Hepatocyte (in vitro differentiated cells): Measurements from ENCODE around the gene RPL4.

Source experiments
- EZH2phosphoT487 ChIP-seq: fragments of 200-600 bp; sonication (generic); IDR thresholded peaks from one replicate; pipeline ENCODE4 v1.6.1; 2018; ENCODE audit warnings: antibody characterized with exemption, mild to moderate bottlenecking, low read depth, moderate library complexity; ENCODE audit not compliant: unreplicated experiment, severe bottlenecking
- TF ChIP-seq, protein P1 (sequence below): fragments of 200-600 bp; sonication (generic); IDR thresholded peaks from 2 replicates; pipeline ENCODE4 v1.5.1; 2016; ENCODE audit warnings: antibody characterized with exemption, mild to moderate bottlenecking; ENCODE audit not compliant: poor library complexity

DNA sequence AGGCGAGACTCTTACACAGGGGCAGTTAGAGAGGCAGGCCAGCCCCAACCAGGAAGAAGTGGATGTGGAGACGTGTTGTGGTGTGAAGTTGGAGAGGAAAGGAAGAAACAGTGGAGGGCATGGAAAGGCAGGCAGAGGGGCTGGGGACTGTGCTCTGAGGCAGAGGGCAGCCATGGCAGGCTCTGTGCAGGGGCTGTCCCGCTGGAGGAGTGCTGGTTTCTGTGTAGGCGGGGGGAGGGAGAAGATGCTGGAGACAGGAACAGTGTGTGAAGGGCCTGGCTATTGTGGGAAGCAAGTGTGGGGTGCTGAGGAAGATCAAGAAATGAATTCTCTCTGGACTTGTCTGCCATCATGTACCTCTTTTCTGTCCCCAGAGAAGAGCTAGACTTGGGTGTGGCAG lies 28.1 kb downstream of the RPL4 start:
- TF ChIP-seq, protein P1, sequence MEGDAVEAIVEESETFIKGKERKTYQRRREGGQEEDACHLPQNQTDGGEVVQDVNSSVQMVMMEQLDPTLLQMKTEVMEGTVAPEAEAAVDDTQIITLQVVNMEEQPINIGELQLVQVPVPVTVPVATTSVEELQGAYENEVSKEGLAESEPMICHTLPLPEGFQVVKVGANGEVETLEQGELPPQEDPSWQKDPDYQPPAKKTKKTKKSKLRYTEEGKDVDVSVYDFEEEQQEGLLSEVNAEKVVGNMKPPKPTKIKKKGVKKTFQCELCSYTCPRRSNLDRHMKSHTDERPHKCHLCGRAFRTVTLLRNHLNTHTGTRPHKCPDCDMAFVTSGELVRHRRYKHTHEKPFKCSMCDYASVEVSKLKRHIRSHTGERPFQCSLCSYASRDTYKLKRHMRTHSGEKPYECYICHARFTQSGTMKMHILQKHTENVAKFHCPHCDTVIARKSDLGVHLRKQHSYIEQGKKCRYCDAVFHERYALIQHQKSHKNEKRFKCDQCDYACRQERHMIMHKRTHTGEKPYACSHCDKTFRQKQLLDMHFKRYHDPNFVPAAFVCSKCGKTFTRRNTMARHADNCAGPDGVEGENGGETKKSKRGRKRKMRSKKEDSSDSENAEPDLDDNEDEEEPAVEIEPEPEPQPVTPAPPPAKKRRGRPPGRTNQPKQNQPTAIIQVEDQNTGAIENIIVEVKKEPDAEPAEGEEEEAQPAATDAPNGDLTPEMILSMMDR, result no peak
- TF ChIP-seq EZH2phosphoT487, result no peak
